HepG2 (cell line): ENCODE measurements around the gene TBL2. TPM values are rescaled to one million over a fixed set of nuclear protein-coding genes. Genes with fewer than 3 reads are reported as not detected.
A peak's percentile ranks its signal among the peaks of the same experiment; 100 is the strongest.

ENCODE experiments used
- ATAC-seq: fragments of 200-7000 bp; cut with Tn5 transposase; 3 replicates; pipeline ENCODE4 v1.9.1; 2020; ENCODE audit warnings: mild to moderate bottlenecking, moderate library complexity
- BruUV-seq: library from RNA; stranded (reverse); fragments of 400-500 nt; replicated peaks from 2 replicates; lab custom pipeline; 2021; lab: Mats Ljungman, UMichigan
- CTCF ChIA-PET: fragments of 300-600 bp; formaldehyde crosslinking; extraction: SDS; loops from one replicate; lab custom pipeline; 2021; ENCODE audit warnings: low total read pairs, inconsistent platforms, low intra/inter-chr PET ratio; lab: Yijun Ruan, JAX
- POLR2A ChIA-PET: fragments of 350-600 bp; sonication (Branson Sonifier 250); formaldehyde crosslinking; loops from one replicate; lab custom pipeline; 2020; ENCODE audit warnings: antibody characterized with exemption, inconsistent platforms; lab: Yijun Ruan, JAX
- DNase-seq: peaks from one replicate; pipeline ENCODE4 v3.0.0-alpha.2; 2015; ENCODE audit warnings: low spot score
- FAIRE-seq: peaks from 3 replicates; lab custom pipeline; 2011; peaks lifted over from hg19 to GRCh38; lab: Jason Lieb, UNC
- H2AFZ ChIP-seq: one replicate; pipeline ENCODE4 v1.6.1; 2011; ENCODE audit warnings: low read length, inconsistent platforms
- H3K27ac ChIP-seq: fragments of 300-600 bp; 3 replicates; pipeline ENCODE4 v1.8.0; 2011; ENCODE audit warnings: mixed run types, mild to moderate bottlenecking, mixed read lengths, low read length, inconsistent platforms; ENCODE audit not compliant: insufficient read depth; ENCODE audit errors: extremely low read length
- H3K27me3 ChIP-seq, 2 experiments: fragments of 200-600 bp in 1 of 2; 2 replicates in 1 of 2; 3 replicates in 1 of 2; pipeline versions ENCODE4 v1.6.0 to v1.8.0; 2011; ENCODE audit warnings: low read length in 2 of 2, mild to moderate bottlenecking in 2 of 2, moderate library complexity in 2 of 2, inconsistent platforms in 1 of 2; ENCODE audit not compliant: insufficient read depth in 2 of 2, control insufficient read depth in 1 of 2
- H3K36me3 ChIP-seq, 2 experiments: fragments of 200-600 bp in 1 of 2; replicated peaks in 1 of 2; 2 replicates in 1 of 2; 3 replicates in 1 of 2; pipeline versions ENCODE4 v1.5.1 to v1.8.0; 2011; ENCODE audit warnings: low read length in 2 of 2, inconsistent platforms in 1 of 2; ENCODE audit not compliant: insufficient read depth in 2 of 2, control insufficient read depth in 1 of 2
- H3K4me1 ChIP-seq: 2 replicates; pipeline ENCODE4 v1.5.1; 2012; ENCODE audit warnings: low read length, inconsistent platforms; ENCODE audit not compliant: insufficient read depth
- H3K4me2 ChIP-seq: 2 replicates; pipeline ENCODE4 v1.6.0; 2011; ENCODE audit warnings: low read depth, low read length, inconsistent platforms
- H3K4me3 ChIP-seq, 3 experiments: fragments of 200-600 bp in 1 of 3; sonication (generic), shearing (Covaris generic) in 1 of 3; replicated peaks in 1 of 3; 2 replicates each; pipeline ENCODE4 v1.5.1; 2011 to 2016; ENCODE audit warnings: low read length in 3 of 3, inconsistent platforms in 2 of 3, low read depth in 2 of 3, mild to moderate bottlenecking in 2 of 3, control low read depth in 1 of 3, mixed read lengths in 1 of 3; ENCODE audit not compliant: insufficient read depth in 1 of 3
- H3K79me2 ChIP-seq: one replicate; pipeline ENCODE4 v1.6.1; 2011; ENCODE audit warnings: low read length, inconsistent platforms; ENCODE audit not compliant: insufficient read depth
- H3K9ac ChIP-seq: 2 replicates; pipeline ENCODE4 v1.6.0; 2011; ENCODE audit warnings: mild to moderate bottlenecking, low read depth, low read length, inconsistent platforms; ENCODE audit not compliant: insufficient read depth
- H3K9me3 ChIP-seq: 2 replicates; pipeline ENCODE4 v1.5.1; 2012; ENCODE audit warnings: mild to moderate bottlenecking, low read length
- H4K20me1 ChIP-seq: 2 replicates; pipeline ENCODE4 v1.6.0; 2011; ENCODE audit warnings: inconsistent platforms, mild to moderate bottlenecking, low read length, moderate library complexity; ENCODE audit not compliant: insufficient read depth
- BCLAF1 ChIP-seq: fragments of 450-650 bp; IDR thresholded peaks from 2 replicates; pipeline ENCODE4 v1.6.1; 2017; ENCODE audit warnings: mild to moderate bottlenecking
- CEBPB ChIP-seq: IDR thresholded peaks from 2 replicates; pipeline ENCODE4 v1.6.1; 2011; ENCODE audit warnings: low read depth, low read length, improper control_type of control experiment, borderline replicate concordance
- ETV6 ChIP-seq: sonication (generic); formaldehyde crosslinking; conservative IDR thresholded peaks from 2 replicates; pipeline ENCODE4 v1.4.0; 2020; ENCODE audit warnings: missing genetic modification reagents
- SOX5 ChIP-seq: IDR thresholded peaks from 2 replicates; pipeline ENCODE4 v1.6.1; 2016; ENCODE audit warnings: borderline replicate concordance
- ZBTB42 ChIP-seq: sonication (generic); formaldehyde crosslinking; IDR thresholded peaks from 2 replicates; pipeline ENCODE4 v1.5.0; 2020; ENCODE audit warnings: mild to moderate bottlenecking, missing genetic modification reagents
- ZNF557 ChIP-seq: sonication (generic); formaldehyde crosslinking; IDR thresholded peaks from 2 replicates; pipeline ENCODE4 v1.4.0; 2020; ENCODE audit warnings: missing genetic modification reagents
- WGBS: methylation state at CpG from one replicate; pipeline ENCODE4 v1.1.6; 2017; ENCODE audit warnings: low lambda C conversion rate; 5-methylcytosine and 5-hydroxymethylcytosine counted together
- in situ Hi-C: cut with HindIII; loops from 2 replicates; pipeline ENCODE4 v1.10.0; 2017; ENCODE audit warnings: low pct_unique_long_range_greater_than_20kb; ENCODE audit not compliant: extremely low pct_ligation_motif_present
- intact Hi-C: fragments of 100-400 bp; cut with micrococcal nuclease; formaldehyde crosslinking; loops from one replicate; pipeline ENCODE4 v1.10.0; 2022; ENCODE audit not compliant: unreplicated experiment
- polyA plus RNA-seq, 8 experiments: library from polyadenylated mRNA; depleted of rRNA in 3 of 8; stranded (reverse) in 7 of 8; unstranded in 1 of 8; fragments of >200 nt; fragmentation: Illumina TruSeq in 4 of 8; extraction: Trizol in 4 of 8; gene quantifications; 2 replicates each; pipeline versions ENCODE4 v1.2.1 to v1.2.3, GENCODE V29; 2011 to 2016; ENCODE audit warnings: low read depth in 4 of 8, missing spikeins in 1 of 8, mixed read lengths in 1 of 8; ENCODE audit not compliant: insufficient read depth in 1 of 8
- total RNA-seq, 5 experiments: library from RNA; depleted of rRNA; stranded (reverse); fragments of >200 nt; fragmentation: Illumina TruSeq; extraction: Trizol; gene quantifications; 2 replicates each; pipeline ENCODE4 v1.2.3, GENCODE V29; 2016; ENCODE audit warnings: low read depth in 1 of 5

Gene TBL2
- total and polyA plus RNA-seq, 2 of the 13 experiments (the other 11 are each of a cell fraction or from before 2014, with no cell fraction given), result 43.4 to 47.2 TPM

- H3K9ac ChIP-seq, result no peak overlapping the region
- no peak overlapping the region for H3K4me3 ChIP-seq
- in situ Hi-C loops (no loop called here), intact Hi-C loops (no loop called here)
- WGBS, result 24% methylated on average over 7 of the region's 7 CpGs
- no peaks in the 10 kb centered on the region for H4K20me1 ChIP-seq
- ATAC-seq, result no peak
- H3K27ac ChIP-seq, result no peak overlapping the region
- H2AFZ ChIP-seq, result no peak overlapping the region
- peak overlapping the region; percentile 29 for H3K4me2 ChIP-seq
- no peaks in the 10 kb centered on the region for H3K27me3 ChIP-seq
- H3K79me2 ChIP-seq, result no peaks in the 10 kb centered on the region
- no peaks in the 10 kb centered on the region for H3K9me3 ChIP-seq
- TF ChIP-seq ZBTB42, result no peak
- TF ChIP-seq BCLAF1, result no peak
- no peak for TF ChIP-seq SOX5 (CRISPR knock-in tag)
- peak; percentile 51 for TF ChIP-seq CEBPB
- no peak for TF ChIP-seq ETV6
- no peak for TF ChIP-seq ZNF557 (CRISPR knock-in tag)
- H3K4me1 ChIP-seq, result peaks cover 34% of the 10 kb centered on the region
- no peak for FAIRE-seq
- DNase-seq, result no peak
- H3K36me3 ChIP-seq, result peaks cover 4 to 12% of the 10 kb centered on the region in 2 experiments
- BruUV-seq, result no TSS peak
- POLR2A ChIA-PET, result interaction anchor here (1.1 to 3.5 kb wide), 4 partner anchors 9 to 173 kb away, joined by 3 to 16 read pairs (median 7); partner anchors contain the start of genes ABHD11, BAZ1B and TBL2
- CTCF ChIA-PET, result no interaction called here
Measured at GRCh38 chr7:73565675-73566340, 12.6 kb downstream of the TBL2 start.
